Measurements from ENCODE around the gene FOCAD. TPM values are rescaled to one million over a fixed set of nuclear protein-coding genes. Genes with fewer than 3 reads are reported as not detected.

Gene FOCAD, protein sequence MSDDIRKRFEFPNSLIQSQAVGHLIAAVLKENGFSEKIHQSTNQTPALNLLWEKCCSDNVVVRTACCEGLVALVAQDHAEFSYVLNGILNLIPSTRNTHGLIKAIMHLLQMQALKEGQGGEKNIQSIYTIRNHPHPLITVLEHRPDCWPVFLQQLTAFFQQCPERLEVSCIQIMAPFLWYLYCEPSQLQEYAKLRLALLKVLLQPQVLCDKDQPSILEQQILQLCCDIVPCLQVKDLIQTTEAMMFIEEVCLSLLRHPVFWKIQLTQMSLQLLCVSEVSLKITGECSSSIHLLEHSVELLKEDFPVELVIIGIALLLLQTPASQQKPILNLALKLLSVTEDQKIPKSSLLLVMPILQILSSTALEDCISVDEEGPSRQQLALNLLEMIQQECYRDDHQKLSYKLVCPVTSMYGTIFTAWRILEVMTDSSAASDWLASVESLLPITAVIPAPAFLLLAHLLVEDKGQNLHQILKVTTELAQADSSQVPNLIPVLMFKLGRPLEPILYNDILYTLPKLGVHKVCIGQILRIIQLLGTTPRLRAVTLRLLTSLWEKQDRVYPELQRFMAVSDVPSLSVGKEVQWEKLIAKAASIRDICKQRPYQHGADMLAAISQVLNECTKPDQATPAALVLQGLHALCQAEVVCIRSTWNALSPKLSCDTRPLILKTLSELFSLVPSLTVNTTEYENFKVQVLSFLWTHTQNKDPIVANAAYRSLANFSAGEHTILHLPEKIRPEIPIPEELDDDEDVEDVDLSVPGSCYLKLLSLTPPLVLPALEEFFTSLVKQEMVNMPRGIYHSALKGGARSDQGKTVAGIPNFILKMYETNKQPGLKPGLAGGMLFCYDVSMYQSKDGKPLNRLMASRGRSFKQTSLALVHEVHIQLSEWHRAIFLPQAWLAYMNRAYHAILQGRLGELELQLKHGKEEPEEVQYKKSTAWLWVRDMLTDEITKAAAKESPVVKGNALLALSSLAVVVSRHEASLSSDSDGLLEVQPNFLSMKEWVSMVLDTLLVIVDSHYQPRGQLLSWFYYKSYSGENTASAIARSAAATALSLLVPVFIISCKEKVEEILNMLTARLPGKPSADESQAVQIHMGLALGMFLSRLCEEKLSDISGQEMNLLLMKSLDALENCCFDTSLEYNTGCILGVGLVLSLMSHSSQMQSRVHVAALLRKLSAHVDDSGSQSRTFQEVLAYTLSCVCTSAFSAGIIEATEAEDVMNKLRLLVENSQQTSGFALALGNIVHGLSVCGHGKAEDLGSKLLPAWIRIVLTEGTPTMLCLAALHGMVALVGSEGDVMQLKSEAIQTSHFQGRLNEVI (N-terminal part only)
- total RNA-seq: 10 to 100 TPM; 15.7 to 39.9 (median 25.4) TPM

DNA sequence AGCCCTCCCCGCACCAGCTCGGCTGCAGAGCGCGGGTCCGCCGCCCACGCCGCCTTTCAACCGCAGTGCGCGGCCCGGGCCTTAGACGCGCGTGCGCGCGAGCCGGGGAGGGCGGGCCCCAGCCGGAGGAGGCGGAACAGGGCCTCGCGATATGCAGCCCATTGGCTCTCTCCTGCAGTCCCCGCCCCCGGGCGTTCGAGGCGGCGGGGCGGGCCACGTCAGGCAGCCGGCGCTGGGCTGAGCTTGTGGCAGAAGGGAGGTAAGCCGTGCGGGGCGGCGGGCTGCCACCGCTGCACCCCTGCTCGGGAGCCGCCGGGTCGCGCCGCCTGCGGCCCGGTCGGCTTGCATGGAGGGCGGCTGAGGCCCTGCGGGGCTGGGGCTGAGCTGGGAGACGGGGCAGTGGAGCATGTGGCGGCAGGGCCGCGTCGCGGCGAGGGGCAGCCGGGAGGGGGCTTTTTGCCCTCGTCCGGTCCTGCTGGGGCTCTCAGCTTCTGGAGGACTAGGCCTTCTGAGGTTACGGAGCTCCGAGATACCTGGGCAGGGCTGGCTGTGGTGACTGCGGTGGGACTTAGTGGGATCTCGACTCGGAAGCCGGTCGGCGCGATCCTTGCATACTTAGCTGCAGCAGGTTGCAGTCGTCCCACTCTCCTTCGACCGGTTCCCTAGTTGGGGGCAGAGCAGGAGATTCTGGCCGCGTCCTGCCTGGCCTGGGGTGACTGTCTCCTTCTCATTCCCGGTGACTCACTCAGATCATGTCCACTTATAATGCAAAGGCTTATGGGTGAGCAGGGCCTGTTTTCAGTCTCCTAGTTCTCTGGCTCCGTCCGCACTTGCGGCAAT is at the start of gene FOCAD:
Gene FOCAD, plus strand, starts transcription at position 225 of the 840 bp plus-strand sequence. CDS start 31,095 bp downstream, outside the sequence.
- peak; percentile 85 to 91 for DNase-seq (ENCODE audit: low spot score in 2 of 2)
- peak within 1 kb of the TSS; percentile 70 to 96 (median 90) for H3K4me3 ChIP-seq
- no peaks in the 10 kb centered on the region for H3K36me3 ChIP-seq
- 0 to 1% methylated on average over 40 to 52 of the region's 78 CpGs for WGBS, 2 donors
- no peaks in the 10 kb centered on the region for H3K9me3 ChIP-seq
- peak within 1 kb of the TSS; percentile 77 to 89 (median 84) for H3K27ac ChIP-seq
- peaks cover 0 to 29% (median 4%) of the 10 kb centered on the region in 4 donors for H3K4me1 ChIP-seq
- TF ChIP-seq CTCF (IDR thresholded peaks at IDR 0.05) (peak in 2 of 5 experiments; percentile 6 to 58), POLR2A (IDR thresholded peaks at IDR 0.05) (peak; percentile 88 to 97), EP300 (IDR thresholded peaks at IDR 0.05) (peak; percentile 7 to 74)
- H3K27me3 ChIP-seq: no peaks in the 10 kb centered on the region

GRCh38 chr9:20634895-20635294 is 49.2 kb upstream of the FOCAD start:
- 69 to 74% methylated on average over 4 of the region's 4 CpGs for WGBS, 2 donors
- Histone ChIP-seq H3K27ac (no peak overlapping the region), H3K4me1 (no peaks in the 10 kb centered on the region), H3K36me3 (no peaks in the 10 kb centered on the region), H3K4me3 (no peak overlapping the region), H3K9me3 (no peaks in the 10 kb centered on the region), H3K27me3 (no peaks in the 10 kb centered on the region)
- no peak for DNase-seq (ENCODE audit: low spot score in 2 of 2)
- TF ChIP-seq POLR2A (IDR thresholded peaks at IDR 0.05): no peak
- no peak for TF ChIP-seq CTCF (IDR thresholded peaks at IDR 0.05)
- TF ChIP-seq EP300 (IDR thresholded peaks at IDR 0.05): no peak

DNA sequence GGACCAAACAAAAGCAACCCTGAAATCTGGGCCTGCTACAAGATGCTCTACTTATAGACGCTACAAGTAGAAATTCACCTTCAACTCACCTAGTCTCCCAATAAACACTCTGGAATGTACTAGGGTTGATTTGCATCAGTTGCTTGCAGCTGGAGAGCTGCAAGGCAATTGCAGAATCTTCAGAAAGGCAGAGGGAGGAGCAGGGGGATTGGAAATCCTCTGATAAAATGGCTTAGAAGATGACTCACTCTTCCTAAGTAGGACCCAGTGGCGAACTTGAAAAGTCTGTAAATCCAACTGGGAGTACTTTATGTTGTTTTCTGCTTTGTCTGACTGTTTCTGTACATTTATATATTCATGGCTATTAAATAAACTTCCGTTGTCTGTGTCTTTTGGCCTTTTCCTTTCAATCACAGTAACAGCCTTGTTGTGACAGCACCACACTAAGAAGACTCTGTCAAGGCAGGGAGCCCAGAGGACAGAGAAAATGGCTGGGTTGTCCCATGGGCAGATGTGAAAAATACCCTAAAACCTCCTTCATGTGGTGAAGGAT is 47.1 kb upstream of the FOCAD start:
- H3K4me1 ChIP-seq: no peaks in the 10 kb centered on the region
- TF ChIP-seq POLR2A (IDR thresholded peaks at IDR 0.05): no peak
- no peak for TF ChIP-seq EP300 (IDR thresholded peaks at IDR 0.05)
- no peak for TF ChIP-seq CTCF (IDR thresholded peaks at IDR 0.05)
- 67 to 68% methylated on average over 3 of the region's 3 CpGs for WGBS, 2 donors
- H3K27me3 ChIP-seq: no peaks in the 10 kb centered on the region
- H3K27ac ChIP-seq: no peak overlapping the region
- no peak overlapping the region for H3K4me3 ChIP-seq
- no peak for DNase-seq (ENCODE audit: low spot score in 2 of 2)
- H3K9me3 ChIP-seq: no peaks in the 10 kb centered on the region
- H3K36me3 ChIP-seq: no peaks in the 10 kb centered on the region
